Cardiac fibroblast (primary cell): ENCODE results near the gene OVAAL.

Source experiments
- DNase-seq, 2 donors: peaks; one replicate each; pipeline versions ENCODE4 v3.0.0 to v3.0.0-alpha.2; 2010; ENCODE audit warnings: low read depth in 2 of 2
- H3K4me3 ChIP-seq, 2 donors: replicated peaks in 1 of 2; 1 replicate in 1 of 2; 2 replicates in 1 of 2; pipeline ENCODE4 v1.5.1; 2011; ENCODE audit warnings: low read depth in 2 of 2, low read length in 2 of 2, mild to moderate bottlenecking in 2 of 2, moderate library complexity in 1 of 2
- CTCF ChIP-seq: IDR thresholded peaks from one replicate; pipeline ENCODE4 v1.5.1; 2011; ENCODE audit warnings: low read depth, mild to moderate bottlenecking, low read length, inconsistent platforms

The OVAAL gene

GRCh38 chr1:180568184-180568583 is 9.4 kb downstream of the OVAAL start:
- DNase-seq = no peak
- no peak for TF ChIP-seq CTCF
- H3K4me3 ChIP-seq = no peak overlapping the region

GRCh38 chr1:180571060-180571831 is 12.5 kb downstream of the OVAAL start:
- no peak for TF ChIP-seq CTCF
- DNase-seq = peak in 1 of 2 donors; percentile 64

GRCh38 chr1:180571832-180572636 is 13.3 kb downstream of the OVAAL start:
- no peak overlapping the region for H3K4me3 ChIP-seq
- DNase-seq = peak in 1 of 2 donors; percentile 72
- TF ChIP-seq CTCF = no peak

More at GRCh38 chr1:180571060-180571831, 12.5 kb downstream of the OVAAL start:
- no peak overlapping the region for H3K4me3 ChIP-seq

GRCh38 chr1:180572760-180573159 is 14.0 kb downstream of the OVAAL start:
- H3K4me3 ChIP-seq = no peak overlapping the region
- no peak for TF ChIP-seq CTCF

GRCh38 chr1:180574031-180574713 is 15.4 kb downstream of the OVAAL start:
- no peak for TF ChIP-seq CTCF
- no peak overlapping the region for H3K4me3 ChIP-seq
- DNase-seq = no peak

More at GRCh38 chr1:180572760-180573159, 14.0 kb downstream of the OVAAL start:
- DNase-seq = no peak

GRCh38 chr1:180577361-180577760 is 18.6 kb downstream of the OVAAL start:
- H3K4me3 ChIP-seq = no peak overlapping the region
- TF ChIP-seq CTCF = no peak
- DNase-seq = peak; percentile 60 to 62
